ENCODE data around the gene ZNF670.
"Not testable (repeated sequence)": the region's sequence is repeated elsewhere in the genome, so short reads cannot be mapped to it uniquely, and the experiment has no call there.

ZNF670 gene

DNA sequence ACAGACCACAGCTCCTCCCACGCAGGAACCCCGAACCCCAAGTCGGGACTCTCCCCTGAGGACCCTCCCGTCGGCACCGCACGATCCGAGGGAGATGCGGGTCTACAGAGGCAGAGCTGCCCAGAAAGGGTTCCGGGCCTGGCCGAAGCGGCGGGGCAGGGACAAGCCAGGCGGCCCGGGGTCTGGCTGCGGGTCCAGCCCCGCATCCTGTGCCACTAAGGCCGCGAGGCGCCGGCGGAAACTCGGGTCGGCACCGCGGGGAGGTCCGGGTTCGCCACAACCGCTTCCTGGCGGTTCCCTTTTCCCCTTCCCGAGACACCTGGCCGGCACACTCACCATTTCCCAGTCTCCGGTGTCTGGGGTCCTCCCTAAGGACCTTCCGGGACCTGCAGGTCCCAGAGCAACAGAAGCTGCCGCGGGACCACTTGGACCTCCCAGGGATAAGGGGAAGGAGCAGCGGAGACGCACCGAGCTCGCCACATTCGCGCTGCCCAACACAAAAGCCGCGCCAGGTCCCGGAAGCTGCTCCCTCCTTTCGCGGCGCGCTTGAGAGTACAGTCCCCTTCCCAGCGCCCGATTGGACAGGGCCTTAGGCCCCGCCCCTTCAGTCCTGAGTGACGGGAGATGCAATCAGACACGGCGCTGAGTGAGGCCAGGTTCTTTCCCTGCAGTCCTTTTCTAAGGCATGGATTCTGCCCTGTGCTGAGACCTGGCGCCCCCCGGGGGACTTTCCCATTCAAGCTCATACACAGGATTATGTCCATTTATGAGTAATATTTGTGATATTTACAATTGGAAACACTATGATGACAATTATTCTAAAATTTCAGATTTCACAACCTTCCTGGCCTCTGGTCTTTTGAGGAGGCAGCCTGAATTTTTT lies at the start of gene ZNF670:
Gene ZNF670, minus strand, starts transcription at position 554 of the 883 bp plus-strand sequence. Its CDS starts 215 bp downstream, at position 339.
- DNase-seq: peak; percentile 92

DNA sequence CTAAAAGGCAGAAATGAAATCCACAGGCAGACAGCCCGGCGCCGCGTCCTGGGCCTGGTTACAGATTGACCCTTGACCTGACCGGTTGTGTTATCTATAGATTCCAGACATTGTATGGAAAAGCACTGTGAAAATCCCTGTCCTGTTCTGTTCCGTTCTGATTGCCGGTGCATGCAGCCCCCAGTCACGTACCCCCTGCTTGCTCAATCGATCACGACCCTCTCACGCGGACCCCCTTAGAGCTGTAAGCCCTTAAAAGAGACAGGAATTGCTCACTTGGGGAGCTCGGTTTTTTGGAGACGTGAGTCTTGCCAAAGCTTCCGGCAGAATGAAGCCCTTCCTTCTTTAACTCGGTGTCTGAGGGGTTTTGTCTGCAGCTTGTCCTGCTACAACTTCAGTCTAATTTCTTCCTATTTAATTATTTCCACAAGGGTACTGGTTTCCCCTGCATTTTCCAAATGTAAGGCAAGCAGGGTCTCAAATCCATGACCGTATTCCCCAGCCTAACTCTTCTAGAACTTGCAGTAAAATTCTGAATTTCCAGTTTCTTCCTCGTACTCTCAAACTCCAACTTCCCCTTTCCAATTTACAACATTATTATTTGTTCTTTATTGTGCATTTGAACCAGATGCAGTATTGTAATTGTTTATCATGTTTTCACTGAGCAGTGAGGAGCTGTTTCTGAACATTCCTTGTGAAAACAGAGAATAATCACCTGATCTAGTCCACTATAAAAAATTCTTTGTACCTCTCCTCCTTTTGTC lies 49.1 kb upstream of the ZNF670 start:
- not testable (repeated sequence) for DNase-seq

DNA sequence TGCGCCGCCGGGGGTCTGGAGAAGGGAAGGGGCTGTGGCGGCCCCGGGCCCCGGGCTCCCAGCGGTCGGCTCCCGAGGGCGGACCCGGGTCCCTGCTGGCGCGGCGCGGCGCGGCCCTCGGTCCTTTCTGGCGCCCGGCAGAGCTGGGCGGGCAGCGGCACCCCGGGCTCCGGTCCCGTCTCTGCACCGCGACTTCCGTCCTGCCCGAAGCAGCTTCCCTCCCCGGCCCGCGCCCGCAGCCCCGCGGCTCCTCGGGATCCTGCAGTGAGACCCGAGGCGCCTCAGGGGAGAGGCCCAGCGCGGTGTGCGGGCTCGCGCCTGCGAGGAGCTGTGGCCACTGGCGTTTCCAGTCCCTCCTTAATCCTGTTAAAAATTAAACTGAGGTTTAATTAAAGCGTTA lies 48.0 kb upstream of the ZNF670 start:
- DNase-seq: not testable (repeated sequence)

DNA sequence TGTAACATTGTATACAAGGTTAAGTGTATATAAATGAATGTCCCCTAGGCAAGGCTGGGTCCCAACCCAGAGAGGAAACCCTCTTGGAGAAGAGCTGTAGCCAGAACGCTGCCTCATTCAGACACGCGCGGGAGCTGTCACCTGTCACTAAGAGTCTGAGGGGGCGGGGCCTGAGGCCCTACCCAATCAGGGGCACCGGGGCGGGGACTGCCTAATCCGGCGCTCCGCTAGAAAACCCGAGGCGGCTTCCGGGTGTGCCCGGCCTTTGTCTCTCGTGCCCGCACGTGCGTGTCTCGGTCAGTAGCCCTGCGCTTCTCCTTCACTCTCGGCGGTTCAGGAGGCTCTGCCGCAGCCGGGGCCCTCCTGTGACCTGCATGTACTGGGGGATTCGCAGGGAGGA lies 47.6 kb upstream of the ZNF670 start:
- DNase-seq: not testable (repeated sequence)

DNA sequence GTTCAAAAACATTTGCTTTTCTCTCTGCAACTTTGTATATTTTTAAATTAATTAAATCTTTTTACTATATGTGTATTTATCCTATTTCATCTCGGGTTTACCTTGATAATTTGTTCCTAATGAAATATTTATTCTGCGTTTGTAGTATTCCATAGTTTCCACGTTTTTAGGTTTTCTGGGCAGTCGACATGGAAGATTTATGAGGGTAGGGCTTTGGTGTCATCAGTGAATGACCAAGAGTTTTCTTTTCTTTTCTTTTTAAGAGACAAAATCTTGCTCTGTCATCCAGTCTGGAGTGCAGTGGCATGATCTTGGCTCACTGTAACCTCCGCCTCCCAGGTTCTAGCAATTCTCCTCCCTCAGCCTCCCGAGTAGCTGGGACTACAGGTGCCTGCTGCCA lies 42.8 kb upstream of the ZNF670 start:
- DNase-seq: no peak

DNA sequence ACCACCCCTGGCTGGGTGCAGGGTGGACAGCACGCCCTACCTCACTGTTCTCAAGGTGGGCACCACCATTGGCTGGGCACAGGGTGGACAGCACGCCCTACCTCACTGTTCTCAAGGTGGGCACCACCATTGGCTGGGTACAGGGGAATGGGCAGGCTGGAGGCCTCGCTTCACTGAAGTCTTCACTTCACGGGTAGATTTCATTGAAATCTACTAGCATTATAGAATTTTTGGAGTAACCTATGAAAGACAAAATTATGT lies 41.7 kb upstream of the ZNF670 start:
- DNase-seq: not testable (repeated sequence)

DNA sequence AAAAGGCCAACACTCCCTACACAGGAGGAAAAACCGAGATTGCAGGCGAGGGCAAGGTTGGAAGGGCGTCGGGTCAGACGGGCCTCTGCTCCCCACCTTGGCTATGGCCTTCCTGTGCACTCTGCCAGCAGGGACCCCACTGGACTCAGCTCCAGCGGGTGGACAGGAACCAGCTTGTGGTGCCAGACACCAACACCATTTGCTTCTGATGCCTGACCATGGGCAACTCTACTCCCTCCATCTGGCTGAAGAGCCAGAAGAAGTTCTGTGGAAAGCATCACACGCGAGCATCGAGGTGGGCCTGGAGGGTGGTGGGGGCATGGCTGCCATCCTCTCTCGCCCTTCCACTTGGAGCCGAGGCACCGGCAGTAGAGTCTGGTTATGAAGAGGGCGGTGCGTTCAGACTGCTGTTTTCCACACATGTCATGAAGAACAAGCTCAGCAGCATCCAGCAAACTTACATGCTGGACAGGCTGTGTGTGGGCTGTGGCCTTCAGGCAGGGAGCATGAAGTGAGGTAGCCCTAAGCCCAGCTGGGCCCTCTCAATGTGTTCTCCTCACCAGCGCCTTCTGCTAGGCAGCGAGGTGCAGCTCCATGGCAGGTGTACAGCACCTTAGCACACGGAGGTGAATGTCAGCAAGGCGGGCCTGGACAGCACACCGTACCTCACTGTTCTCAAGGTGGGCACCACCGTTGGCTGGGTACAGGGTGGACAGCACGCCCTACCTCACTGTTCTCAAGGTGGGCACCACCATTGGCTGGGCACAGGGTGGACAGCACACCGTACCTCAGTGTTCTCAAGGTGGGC lies 41.2 kb upstream of the ZNF670 start:
- DNase-seq: no peak

DNA sequence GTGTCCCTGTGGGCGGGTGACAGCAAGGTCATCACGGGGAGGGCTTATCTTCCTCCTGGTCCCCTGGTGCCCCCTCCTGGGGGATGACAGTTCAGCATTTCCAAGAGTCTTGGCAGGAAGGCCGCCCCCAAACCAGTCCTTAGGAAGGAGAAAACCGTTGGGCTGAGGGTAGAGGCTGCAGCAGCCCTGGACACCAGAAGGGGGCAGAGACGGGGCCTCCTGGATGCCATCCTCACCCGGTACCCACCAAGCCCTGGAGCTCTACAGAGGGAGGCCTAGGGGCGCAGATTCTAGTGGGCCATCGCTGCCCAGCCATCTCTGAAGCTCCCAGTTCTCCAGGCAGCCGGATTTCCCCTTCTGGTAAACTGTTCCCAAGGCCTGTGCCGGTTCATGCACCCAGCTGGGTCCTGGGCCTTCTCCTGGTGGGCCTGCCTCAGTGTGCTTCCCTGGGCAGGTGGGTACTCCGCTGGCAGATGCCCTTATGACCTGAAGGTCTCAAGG lies 40.4 kb upstream of the ZNF670 start:
- no peak for DNase-seq

DNA sequence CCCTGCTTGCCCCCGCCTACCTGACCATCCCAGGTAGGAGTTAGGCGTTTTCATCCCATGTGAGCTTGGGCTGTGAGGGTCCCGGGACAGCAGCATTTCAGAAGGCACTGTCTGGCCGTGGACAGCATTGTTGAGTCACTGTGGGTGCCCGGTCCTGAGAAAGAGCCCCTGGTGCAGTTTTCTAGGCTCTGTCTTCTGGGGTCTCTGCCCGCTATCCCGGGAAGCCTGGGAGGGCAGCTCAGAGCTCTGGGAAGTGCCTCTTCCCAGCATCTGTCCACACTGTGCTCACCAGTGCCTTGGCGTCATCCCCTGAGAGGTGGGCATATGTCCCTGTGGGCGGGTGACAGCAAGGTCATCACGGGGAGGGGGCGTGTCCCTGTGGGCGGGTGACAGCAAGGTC lies 36.9 kb upstream of the ZNF670 start:
- no peak for DNase-seq

DNA sequence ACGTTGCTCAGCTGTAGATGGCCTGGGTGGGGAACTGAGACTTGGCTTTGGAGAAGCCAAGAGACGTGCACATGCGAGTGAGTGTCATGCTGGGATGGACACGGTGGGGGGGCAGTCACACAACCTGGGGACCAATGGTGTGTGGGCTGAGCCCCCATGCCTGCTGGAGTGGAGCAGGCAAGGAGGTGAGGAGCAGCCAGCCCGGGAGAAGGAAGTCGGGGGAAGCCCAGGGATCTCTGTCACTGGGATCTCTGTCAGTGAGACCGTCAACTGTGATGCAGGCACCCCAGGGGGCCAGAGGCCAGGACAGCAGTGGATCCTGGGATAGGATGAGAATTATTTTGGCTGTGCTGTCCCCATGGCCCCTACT lies 36.5 kb upstream of the ZNF670 start:
- no peak for DNase-seq

DNA sequence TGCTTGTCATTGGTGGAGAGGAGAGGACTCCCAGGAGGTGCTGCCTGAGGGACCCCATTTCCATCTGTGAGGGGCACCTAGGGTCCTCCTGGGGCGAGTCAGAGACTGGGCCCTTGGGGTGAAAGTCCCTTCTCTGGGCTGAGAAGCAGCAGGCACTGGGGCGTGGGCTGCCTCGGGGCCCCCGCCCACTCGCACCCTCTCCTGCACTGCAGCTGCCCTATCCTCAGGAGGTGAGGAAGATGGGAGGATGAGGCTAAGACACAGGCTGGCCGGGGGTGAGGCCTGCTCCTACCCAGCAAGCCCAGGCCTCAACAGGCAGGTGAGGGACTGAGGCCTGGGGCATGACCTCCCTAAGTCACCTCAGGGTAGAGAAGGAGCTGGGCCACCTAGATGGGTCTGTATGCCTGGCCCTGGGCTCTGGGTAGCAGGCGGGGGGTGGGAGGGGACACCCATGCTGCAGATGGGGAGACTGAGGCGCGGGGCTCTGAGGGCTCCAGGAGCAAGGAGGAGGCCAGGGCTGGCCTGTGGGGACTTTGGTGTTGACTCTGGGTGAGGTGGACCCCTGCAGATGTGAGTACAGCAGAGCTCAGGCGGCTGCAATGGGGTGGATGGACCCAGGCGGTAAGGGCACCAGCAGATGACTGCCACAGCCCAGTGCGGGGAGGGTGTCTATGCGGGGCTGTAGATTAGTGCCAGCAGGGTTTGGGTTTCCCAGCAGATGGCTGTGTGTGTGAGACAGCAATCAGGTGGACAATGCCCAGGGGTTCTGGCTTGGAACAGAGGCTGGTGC lies 35.9 kb upstream of the ZNF670 start:
- no peak for DNase-seq

DNA sequence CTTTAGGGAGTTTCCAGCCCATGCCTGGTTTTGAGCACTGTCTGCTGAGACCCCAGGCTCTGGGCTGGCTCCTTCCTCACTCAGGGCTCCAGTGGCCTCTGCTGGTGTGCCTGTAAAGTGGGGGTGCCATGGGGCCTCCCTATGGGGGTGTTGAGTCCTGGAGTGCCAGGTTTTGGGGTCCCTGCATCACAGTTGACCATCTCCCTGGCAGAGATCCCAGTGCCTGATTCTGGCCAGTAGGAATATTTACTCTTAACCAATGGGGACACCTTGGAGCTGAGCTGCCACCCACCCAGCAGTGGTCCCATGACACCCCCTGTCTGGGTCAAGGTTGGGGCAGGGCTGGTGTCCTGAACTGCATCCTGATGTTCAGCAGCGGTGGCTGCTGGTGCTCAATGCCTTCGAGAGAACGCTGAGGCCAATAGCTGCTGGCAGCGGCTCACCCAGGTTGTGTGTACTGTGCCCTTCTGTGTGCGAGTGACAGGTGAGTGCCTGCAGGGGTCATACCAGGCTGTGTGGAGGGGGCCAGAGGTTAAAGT lies 35.2 kb upstream of the ZNF670 start:
- DNase-seq: no peak

DNA sequence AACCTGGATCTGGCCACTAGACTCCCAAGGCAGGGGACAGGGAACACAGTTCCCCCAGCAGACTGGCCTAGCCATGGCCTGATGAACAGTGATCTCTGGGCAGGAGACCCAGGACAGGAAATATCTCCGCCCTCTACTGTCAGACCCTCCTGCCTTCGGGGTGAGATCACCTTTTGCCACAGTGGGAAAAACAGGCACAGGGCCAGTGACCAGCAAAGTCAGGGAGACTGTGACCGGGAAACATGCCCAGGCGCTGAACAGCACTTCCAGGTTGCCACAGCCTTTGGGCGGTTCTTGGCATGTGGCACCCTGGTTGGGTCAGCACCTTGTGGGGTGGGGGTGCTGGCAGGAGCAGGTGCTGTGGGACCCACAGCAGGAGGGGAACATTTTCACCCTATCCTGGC lies 34.5 kb upstream of the ZNF670 start:
- no peak for DNase-seq

DNA sequence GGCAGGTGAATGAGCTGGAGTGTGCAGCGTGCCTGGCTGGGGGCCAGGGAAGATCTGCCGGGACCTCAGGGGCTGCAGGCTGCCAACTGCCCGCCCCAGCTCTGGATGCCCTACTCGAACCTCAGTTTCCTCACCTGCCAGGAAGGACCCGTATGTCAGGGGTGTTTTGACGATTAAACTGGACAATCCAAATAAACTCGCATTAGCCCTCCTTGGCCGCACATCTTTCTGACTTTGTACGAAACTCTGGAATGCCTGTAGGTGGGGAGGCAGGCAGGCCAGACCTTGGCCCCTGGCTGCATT lies 33.8 kb upstream of the ZNF670 start:
- DNase-seq: no peak

DNA sequence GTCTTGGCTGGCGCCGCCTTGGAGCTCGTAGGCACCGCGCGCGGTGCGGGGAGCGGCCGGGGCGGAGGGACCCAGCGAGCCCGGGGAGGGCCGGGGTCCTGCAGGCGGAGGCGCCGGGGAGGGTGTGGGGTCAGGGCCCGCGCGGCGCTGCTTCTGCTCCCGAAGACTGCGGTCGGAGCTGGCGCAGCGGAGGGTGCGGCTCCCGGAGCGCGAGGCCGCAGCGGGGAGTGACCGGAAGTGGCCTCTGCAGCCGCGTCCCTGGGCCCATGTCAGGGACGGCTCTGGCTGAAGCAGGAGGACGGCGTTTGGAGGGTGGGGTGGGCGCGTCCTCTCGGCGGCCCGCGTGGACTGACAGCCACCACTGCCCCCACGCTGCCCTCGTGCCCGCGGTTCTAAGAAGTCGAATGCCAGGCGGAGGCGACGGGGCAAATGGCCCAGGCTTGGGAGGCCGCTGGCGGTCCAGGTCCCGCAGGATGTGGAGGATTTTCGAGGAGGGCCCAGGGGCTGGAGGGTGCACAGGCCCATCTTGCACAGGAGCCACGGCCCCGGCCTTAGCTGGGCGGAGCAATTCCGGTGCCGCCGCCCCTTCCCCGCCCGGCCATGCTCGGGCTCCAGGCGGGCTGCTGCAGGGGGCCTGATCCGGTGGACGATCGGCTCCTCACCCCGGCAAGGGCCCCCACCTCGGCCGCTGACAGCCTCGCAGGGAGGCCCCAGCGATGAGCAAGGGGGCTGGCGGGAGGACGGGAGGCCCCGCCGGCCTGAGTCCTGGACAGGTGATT lies 33.3 kb upstream of the ZNF670 start:
- DNase-seq: no peak

DNA sequence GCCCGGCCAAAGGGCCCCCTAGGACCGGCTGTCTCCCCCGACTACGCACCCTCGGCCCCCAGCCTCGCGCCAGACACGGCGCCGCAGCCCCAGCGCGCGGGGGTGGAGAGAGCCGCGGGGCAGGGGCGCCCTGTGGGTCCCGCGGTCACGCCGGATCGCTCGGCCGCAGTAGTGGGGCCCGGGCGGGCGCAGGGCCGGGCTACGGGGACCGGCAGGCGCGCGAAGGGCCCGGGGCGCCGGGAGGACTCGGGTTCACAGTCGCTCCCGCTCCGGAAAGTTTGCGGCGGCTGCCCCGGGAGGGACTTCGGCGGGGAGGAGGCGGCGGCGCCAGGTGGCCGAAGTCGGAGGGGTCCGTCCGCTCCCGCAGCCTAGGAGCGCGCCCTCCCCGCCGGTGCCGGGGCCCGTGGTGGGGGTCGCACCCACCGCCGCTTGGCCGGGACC lies 32.7 kb upstream of the ZNF670 start:
- no peak for DNase-seq

DNA sequence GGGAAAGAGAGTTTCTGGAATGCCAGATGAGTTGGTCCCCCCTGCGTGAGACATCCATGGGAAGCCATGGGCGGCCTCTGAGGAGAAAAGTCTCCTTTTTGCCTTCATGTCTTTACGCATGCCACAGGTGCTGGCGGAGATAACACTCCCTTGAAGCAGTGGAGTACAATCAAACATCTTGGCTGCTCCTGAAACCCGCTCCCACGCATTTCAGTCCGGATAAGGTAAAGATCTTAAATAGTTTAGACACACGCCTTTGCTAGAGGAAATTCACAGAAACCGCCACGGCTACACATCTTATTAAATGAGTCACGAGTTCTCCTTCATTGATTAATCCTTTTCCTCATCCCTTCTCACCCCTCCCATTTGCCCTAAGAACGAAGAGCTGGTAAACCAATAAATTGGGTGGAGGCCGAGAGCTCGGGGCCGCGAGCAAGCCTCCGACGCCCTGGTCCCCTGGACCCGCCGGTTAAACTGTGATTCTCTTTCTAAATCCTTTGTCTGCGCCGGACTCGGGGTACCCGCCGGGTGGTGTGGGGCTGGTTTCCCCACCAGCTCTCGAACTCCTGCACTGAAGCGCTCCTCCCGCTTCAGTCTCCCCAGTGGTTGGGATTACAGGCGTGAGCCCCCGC lies 32.1 kb upstream of the ZNF670 start:
- no peak for DNase-seq

DNA sequence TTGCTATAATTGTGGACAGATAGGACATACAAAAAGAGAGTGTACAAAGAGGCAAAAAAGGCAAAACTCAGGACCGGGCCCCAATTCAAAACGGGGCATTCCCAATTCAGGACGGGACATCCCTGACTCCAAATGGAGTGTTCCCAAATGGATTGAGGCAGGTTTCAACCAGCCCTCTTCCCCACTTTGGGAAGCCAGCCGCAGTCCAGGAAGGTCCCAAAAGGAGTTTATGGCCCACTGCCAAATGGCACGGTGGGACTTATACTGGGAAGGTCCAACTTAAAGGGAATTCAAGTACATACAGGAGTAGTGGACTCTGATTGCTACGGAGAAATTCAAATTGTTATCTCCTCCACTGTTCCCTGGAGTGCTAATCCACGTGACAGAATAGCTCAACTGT lies 29.1 kb upstream of the ZNF670 start:
- no peak for DNase-seq

DNA sequence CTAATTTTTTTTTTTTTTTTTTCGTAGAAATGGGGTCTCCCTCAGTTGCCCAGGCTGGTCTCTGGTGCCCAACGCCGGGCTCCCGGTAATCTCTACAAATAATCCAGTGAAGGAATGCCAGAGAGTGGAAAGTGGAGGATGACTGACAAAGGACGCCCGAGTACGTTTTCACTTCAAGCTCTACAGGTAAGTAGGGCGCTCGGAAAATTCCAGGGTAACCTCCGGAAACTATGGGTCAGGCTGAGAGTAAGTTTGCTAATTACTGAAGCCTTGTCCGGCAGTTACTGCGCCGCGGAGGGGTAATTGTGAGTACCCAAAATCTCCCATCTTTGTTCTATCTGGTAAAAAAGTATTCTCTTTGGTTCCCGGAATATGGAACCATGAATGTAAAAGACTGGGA lies 27.4 kb upstream of the ZNF670 start:
- DNase-seq: no peak

DNA sequence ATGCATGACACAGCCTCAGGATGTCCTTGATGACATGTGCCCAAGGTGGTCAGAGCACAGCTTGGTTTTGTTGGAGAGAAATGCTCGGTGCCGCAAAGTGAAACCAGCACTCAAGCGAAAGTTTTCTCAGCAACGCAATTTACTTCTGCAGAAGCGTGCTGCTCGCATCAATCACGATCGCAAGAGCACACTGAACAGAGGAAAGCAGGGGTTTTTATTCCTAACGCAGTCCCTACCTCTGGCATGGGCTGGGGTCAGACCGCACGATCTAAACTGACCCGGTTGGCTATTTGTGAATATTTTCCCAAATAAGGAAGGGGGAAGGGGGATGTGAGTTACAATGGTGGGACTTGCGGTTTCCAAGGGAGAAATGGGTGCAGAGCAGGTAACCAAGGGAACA lies 26.4 kb upstream of the ZNF670 start:
- DNase-seq: no peak
